Activated B cell treated with CpG ODN at 0.5 μM for 24 hours (primary cell): ENCODE measurements around the gene PPEF1. TPM values are rescaled to one million over a fixed set of nuclear protein-coding genes. Genes with fewer than 3 reads are reported as not detected.

Experiments used
- ATAC-seq: fragments of 200-7000 bp; cut with Tn5 transposase; one replicate; pipeline ENCODE4 v1.10.0; 2021; ENCODE audit warnings: low read depth, mild to moderate bottlenecking, moderate library complexity
- CTCF ChIA-PET: fragments of 350-600 bp; sonication (Branson Sonifier 250); formaldehyde crosslinking; loops from one replicate; lab custom pipeline; 2021; ENCODE audit warnings: antibody characterized with exemption; lab: Charles Lee
- POLR2A ChIA-PET: fragments of 350-600 bp; sonication (Branson Sonifier 250); formaldehyde crosslinking; loops from one replicate; lab custom pipeline; 2021; ENCODE audit warnings: antibody characterized with exemption; lab: Charles Lee
- DNase-seq: peaks from one replicate; pipeline ENCODE4 v3.0.0; 2022
- H3K27ac Mint-ChIP-seq: one replicate; pipeline ENCODE4 v1.8.0; 2020; ENCODE audit warnings: mixed read lengths
- H3K27me3 Mint-ChIP-seq: one replicate; pipeline ENCODE4 v1.8.0; 2021; ENCODE audit warnings: mixed read lengths
- H3K36me3 Mint-ChIP-seq: one replicate; pipeline ENCODE4 v1.8.0; 2021; ENCODE audit warnings: low read depth, mixed read lengths
- H3K4me1 Mint-ChIP-seq: one replicate; pipeline ENCODE4 v1.8.0; 2021; ENCODE audit warnings: mixed read lengths
- H3K4me3 Mint-ChIP-seq: one replicate; pipeline ENCODE4 v1.8.0; 2020; ENCODE audit warnings: mild to moderate bottlenecking, mixed read lengths
- H3K9me3 Mint-ChIP-seq: one replicate; pipeline ENCODE4 v1.8.0; 2020; ENCODE audit warnings: mixed read lengths
- intact Hi-C: fragments of 100-400 bp; cut with micrococcal nuclease; formaldehyde crosslinking; loops from one replicate; pipeline ENCODE4 v1.15.1; 2024
- total RNA-seq: library from RNA; stranded (reverse); gene quantifications from 2 replicates; pipeline ENCODE4 v1.2.3, GENCODE V29; 2022
- TF ChIP-seq, protein P1 (sequence below): fragments of 200-600 bp; IDR thresholded peaks from one replicate; pipeline ENCODE4 v1.8.0; 2022; ENCODE audit warnings: antibody characterized with exemption, mild to moderate bottlenecking

PPEF1 gene
- total RNA-seq, 1 donor from 2014 or later, result not detected

DNA sequence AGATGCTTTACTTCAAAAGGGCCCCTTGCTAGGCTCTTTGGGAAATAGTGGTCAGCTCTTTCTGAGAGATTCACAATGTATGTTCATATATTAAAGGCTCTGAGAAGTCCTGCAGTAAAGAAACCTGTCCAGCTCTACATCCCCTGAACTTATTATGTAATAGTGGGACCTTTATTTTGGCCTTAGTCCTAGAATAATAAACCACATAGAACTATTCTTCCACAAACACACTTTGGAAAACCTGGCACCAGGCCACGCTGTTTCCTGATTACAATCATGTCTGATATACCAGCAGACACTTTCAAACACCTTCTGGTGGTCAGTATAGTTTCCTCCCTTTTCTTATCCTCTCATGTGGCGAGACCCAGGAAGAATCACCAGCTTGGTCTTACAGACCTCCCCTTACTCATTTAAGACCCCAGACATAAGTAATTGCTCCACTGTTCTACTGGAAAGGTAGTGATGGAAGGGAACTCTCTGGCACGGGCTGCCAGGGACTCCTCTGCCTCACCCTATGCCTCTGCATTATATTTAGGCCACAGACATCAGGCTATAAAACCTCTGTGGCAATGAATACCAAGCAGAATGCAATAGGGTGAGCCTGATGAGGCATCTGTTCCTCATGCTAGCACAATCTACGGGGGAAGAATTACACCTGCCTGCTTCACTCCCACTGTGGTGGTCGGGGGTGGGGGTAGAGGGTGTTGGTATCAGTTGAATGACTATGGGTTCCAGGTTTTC, 5.7 kb upstream of the PPEF1 start:
- no peaks in the 10 kb centered on the region for H3K36me3 Mint-ChIP-seq

DNA sequence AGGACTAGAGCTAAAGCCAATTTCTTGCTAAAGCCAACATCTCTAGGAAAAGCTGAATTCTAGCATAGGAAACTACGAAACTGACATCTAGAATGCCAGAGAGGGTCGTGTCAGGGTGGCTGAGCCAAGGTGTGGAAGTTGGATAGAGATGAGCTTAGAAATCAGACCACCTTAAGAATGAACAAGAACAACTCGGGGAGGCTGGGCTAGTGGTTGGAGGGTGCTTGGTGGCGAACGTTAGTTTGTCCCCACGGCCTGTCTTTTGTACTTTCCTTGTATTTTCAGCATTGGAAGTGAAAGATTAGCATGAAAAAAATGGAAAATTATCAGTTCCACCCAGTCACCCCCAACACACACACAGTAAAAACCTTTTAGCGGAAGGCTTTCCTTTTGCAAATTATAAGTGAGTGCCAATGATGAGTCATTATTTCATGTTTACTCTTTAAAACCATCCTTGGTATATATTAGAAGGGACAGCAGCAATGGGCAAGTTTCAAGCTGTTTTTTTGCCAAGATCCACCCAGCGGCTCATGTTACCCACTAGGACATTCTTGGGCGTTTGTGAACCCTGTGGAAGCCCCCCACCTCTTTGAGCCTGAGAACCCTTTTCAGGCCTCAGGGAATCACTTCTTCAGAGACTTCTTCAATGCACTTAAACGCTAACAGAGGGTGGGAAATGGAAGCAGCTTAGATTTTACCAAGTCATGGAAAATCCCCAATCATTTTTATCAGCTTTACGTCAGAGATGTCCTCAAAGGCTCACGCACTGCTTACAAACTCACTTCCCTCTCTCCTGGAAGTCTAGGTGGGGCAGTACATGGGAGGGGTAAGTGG, 4.9 kb upstream of the PPEF1 start:
- TF ChIP-seq, protein P1, sequence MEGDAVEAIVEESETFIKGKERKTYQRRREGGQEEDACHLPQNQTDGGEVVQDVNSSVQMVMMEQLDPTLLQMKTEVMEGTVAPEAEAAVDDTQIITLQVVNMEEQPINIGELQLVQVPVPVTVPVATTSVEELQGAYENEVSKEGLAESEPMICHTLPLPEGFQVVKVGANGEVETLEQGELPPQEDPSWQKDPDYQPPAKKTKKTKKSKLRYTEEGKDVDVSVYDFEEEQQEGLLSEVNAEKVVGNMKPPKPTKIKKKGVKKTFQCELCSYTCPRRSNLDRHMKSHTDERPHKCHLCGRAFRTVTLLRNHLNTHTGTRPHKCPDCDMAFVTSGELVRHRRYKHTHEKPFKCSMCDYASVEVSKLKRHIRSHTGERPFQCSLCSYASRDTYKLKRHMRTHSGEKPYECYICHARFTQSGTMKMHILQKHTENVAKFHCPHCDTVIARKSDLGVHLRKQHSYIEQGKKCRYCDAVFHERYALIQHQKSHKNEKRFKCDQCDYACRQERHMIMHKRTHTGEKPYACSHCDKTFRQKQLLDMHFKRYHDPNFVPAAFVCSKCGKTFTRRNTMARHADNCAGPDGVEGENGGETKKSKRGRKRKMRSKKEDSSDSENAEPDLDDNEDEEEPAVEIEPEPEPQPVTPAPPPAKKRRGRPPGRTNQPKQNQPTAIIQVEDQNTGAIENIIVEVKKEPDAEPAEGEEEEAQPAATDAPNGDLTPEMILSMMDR, result no peak
- Mint-ChIP-seq H3K9me3 (no peaks in the 10 kb centered on the region), H3K27ac (no peak overlapping the region), H3K36me3 (no peaks in the 10 kb centered on the region), H3K4me3 (no peak overlapping the region), H3K4me1 (no peaks in the 10 kb centered on the region), H3K27me3 (peaks cover 4% of the 10 kb centered on the region)
- DNase-seq (no peak), ATAC-seq (no peak)
- ChIA-PET POLR2A (no interaction called here), CTCF (no interaction called here)
- intact Hi-C loops, result loop anchor here (10.0 kb wide), 1 partner anchor 68 kb away; no protein-coding TSS in a partner anchor

More for the DNA sequence above, 5.7 kb upstream of the PPEF1 start:
- Mint-ChIP-seq H3K4me3 (no peak overlapping the region), H3K4me1 (no peaks in the 10 kb centered on the region), H3K9me3 (no peaks in the 10 kb centered on the region), H3K27ac (no peak overlapping the region), H3K27me3 (peaks cover 5% of the 10 kb centered on the region)
- TF ChIP-seq, protein P1, result no peak
- ChIA-PET CTCF (no interaction called here), POLR2A (no interaction called here)
- DNase-seq, result no peak
- ATAC-seq, result no peak
- intact Hi-C loops, result loop anchor here (10.0 kb wide), 1 partner anchor 67 kb away; no protein-coding TSS in a partner anchor

DNA sequence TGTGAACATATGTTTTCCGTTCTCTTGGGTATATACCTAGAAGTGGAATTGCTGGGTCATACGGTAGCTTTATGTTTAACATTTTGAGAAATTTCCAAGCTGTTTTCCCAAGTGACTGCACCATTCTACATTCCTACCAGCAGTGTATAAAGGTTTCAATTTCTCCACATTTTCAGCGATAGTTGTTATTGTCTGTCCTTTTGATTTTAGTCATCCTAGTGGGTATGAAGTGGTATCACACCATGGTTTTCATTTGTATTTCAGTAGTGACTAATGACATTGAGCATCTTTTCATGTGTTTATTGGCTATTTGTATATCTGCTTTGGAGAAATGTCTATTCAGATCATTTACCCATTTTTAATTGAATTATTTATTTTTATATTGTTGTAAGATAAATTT, 2.4 kb downstream of the PPEF1 start:
- DNase-seq (no peak), ATAC-seq (no peak)
- no peaks in the 10 kb centered on the region for H3K27me3 Mint-ChIP-seq
- H3K9me3 Mint-ChIP-seq, result no peaks in the 10 kb centered on the region
- intact Hi-C loops, result loop anchor here (10.0 kb wide), 1 partner anchor 75 kb away; no protein-coding TSS in a partner anchor
- no peak overlapping the region for H3K27ac Mint-ChIP-seq
- H3K4me3 Mint-ChIP-seq, result no peak overlapping the region
- TF ChIP-seq, protein P1, result no peak
- ChIA-PET CTCF (no interaction called here), POLR2A (no interaction called here)
- H3K4me1 Mint-ChIP-seq, result no peaks in the 10 kb centered on the region
- no peaks in the 10 kb centered on the region for H3K36me3 Mint-ChIP-seq

DNA sequence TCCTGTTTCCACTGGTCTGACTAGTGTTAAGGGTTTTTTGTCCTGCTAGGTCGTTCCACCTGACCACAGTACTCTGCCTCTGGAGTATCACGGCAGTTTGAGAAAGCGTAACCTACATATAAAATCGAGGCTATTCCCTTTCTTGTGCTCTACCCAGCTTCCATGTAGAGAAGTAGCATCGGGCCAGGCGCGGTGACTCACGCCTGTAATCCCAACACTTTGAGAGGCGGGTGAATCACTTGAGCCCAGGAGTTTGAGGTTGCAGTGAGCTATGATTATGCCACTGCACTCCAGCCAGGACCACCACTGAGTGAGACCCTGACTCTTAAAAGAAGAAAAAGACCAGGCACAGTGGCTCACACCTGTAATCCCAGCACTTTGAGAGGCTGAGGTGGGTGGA, 7.5 kb downstream of the PPEF1 start:
- ChIA-PET CTCF (no interaction called here), POLR2A (no interaction called here)
- Mint-ChIP-seq H3K9me3 (no peaks in the 10 kb centered on the region), H3K4me1 (no peaks in the 10 kb centered on the region), H3K27ac (no peak overlapping the region), H3K27me3 (no peaks in the 10 kb centered on the region), H3K36me3 (no peaks in the 10 kb centered on the region), H3K4me3 (no peak overlapping the region)
- DNase-seq, result no peak
- intact Hi-C loops, result no loop called here
- TF ChIP-seq, protein P1, result no peak
- no peak for ATAC-seq

DNA sequence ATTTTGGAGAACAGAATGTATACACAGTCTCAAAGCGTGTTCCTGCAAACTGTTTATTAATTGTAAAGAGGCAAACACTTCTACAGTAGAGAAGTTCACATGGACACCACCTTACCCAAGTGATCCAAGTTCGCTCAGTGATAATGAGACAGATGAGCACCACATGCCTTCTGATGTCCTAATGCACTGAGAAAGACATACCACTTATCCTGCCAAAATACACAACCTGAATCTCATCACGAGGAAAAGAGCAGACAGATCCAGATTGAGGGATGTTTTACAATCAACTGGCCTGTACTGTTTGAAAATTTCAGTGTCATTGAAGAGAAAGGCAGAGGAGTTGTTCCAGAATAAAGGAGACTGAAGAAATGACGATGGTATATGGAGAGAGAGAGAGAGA, 12.4 kb downstream of the PPEF1 start:
- DNase-seq (no peak), ATAC-seq (no peak)
- intact Hi-C loops, result no loop called here
- ChIA-PET CTCF (no interaction called here), POLR2A (no interaction called here)
- Mint-ChIP-seq H3K27ac (no peak overlapping the region), H3K4me3 (no peak overlapping the region), H3K36me3 (no peaks in the 10 kb centered on the region), H3K9me3 (no peaks in the 10 kb centered on the region), H3K27me3 (no peaks in the 10 kb centered on the region), H3K4me1 (no peaks in the 10 kb centered on the region)
- TF ChIP-seq, protein P1, result no peak
